ENCODE data around the gene ZCCHC7.

ZCCHC7 gene

GRCh38 chr9:37342895-37343294, 222.5 kb downstream of the ZCCHC7 start:
- TF ChIP-seq CTCF (conservative IDR thresholded peaks at IDR 0.05) (no peak), ZFX (IDR thresholded peaks at IDR 0.05) (no peak)
- H3K27ac ChIP-seq, result no peak overlapping the region

GRCh38 chr9:37343724-37344123, 223.3 kb downstream of the ZCCHC7 start:
- H3K27ac ChIP-seq, result no peak overlapping the region
- TF ChIP-seq CTCF (conservative IDR thresholded peaks at IDR 0.05), result no peak
- TF ChIP-seq ZFX (IDR thresholded peaks at IDR 0.05), result no peak

GRCh38 chr9:37345038-37345437, 224.7 kb downstream of the ZCCHC7 start:
- H3K27ac ChIP-seq, result no peak overlapping the region
- TF ChIP-seq CTCF (conservative IDR thresholded peaks at IDR 0.05) (no peak), ZFX (IDR thresholded peaks at IDR 0.05) (no peak)

GRCh38 chr9:37348917-37349316, 228.5 kb downstream of the ZCCHC7 start:
- no peak for TF ChIP-seq CTCF (conservative IDR thresholded peaks at IDR 0.05)
- TF ChIP-seq ZFX (IDR thresholded peaks at IDR 0.05), result no peak
- H3K27ac ChIP-seq, result no peak overlapping the region

GRCh38 chr9:37350486-37351190, 230.3 kb downstream of the ZCCHC7 start:
- H3K27ac ChIP-seq, result no peak overlapping the region
- TF ChIP-seq ZFX (IDR thresholded peaks at IDR 0.05) (no peak), CTCF (conservative IDR thresholded peaks at IDR 0.05) (no peak)

- TF ChIP-seq CTCF (conservative IDR thresholded peaks at IDR 0.05), result no peak
- no peak for TF ChIP-seq ZFX (IDR thresholded peaks at IDR 0.05)
- no peak overlapping the region for H3K27ac ChIP-seq
Measured at GRCh38 chr9:37353791-37354190, 233.4 kb downstream of the ZCCHC7 start.

GRCh38 chr9:37362430-37362829, 242.1 kb downstream of the ZCCHC7 start:
- TF ChIP-seq ZFX (IDR thresholded peaks at IDR 0.05), result no peak
- TF ChIP-seq CTCF (conservative IDR thresholded peaks at IDR 0.05), result no peak
- H3K27ac ChIP-seq, result no peak overlapping the region

Measured in C4-2B (cell line).